ENCODE results near the gene LRRC19.

DNA sequence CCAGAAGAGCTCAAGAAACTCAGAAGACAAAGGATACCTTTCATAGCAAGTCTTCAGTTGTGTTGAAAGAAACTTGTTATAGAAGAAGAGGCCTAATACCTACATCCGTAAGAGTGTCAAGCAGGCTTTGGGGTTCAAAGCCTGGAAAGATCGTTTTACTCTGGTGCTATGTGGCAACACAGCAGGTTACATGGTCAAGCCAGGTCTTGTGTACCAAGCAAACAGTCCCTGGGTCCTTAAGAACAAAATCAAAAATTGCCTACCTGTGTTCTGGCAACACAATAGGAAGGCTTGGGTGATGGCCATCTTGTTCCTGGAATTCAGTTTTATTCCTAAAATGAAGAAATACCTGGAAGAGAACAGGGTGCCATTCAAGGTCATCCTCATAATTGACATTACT is 32.0 kb upstream of the LRRC19 start:
- no peak for TF ChIP-seq POLR2A (IDR thresholded peaks at IDR 0.05; ENCODE audit: low read depth, low read length)
- no peak for TF ChIP-seq POLR2AphosphoS5 (IDR thresholded peaks at IDR 0.05; ENCODE audit: low read depth, low read length)
- no peak for TF ChIP-seq TAF1 (IDR thresholded peaks at IDR 0.05; ENCODE audit: borderline replicate concordance, low read depth, low read length)

Measured in GM12892 (cell line).